Renal cortex interstitium (tissue), 15 donors: ENCODE measurements around the gene OR10H3. TPM values are rescaled to one million over a fixed set of nuclear protein-coding genes. Genes with fewer than 3 reads are reported as not detected.
"Not testable (repeated sequence)": the region's sequence is repeated elsewhere in the genome, so short reads cannot be mapped to it uniquely, and the experiment has no call there.

Experiments used
- DNase-seq, 11 donors: peaks; one replicate each; pipeline ENCODE4 v3.0.0-alpha.2; 2013; ENCODE audit warnings: low read depth in 9 of 11, low spot score in 4 of 11; ENCODE audit errors: extremely low read depth in 1 of 11
- long read RNA-seq, 16 experiments: transcript quantifications; one replicate each; lab custom pipeline, GENCODE V29; 2026
- polyA plus RNA-seq, 3 donors: library from polyadenylated mRNA; unstranded; fragments of 120-200 nt; gene quantifications; one replicate each; pipeline ENCODE4 v1.2.1, GENCODE V29; 2013; ENCODE audit not compliant: insufficient read length in 3 of 3

OR10H3 gene, protein sequence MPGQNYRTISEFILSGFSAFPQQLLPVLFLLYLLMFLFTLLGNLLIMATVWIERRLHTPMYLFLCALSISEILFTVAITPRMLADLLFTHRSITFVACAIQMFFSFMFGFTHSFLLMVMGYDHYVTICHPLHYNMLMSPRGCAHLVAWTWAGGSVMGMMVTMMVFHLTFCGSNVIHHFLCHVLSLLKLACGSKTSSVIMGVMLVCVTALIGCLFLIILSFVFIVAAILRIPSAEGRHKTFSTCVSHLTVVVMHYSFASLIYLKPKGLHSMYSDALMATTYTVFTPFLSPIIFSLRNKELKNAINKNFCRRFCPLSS
- polyA plus RNA-seq = not detected
- long read RNA-seq, donor 1 = 0 reads
- long read RNA-seq, donor 2 = 0 reads
- long read RNA-seq, donor 3 = 0 reads
- long read RNA-seq, donor 4 = 0 reads
- long read RNA-seq, donor 5 = 0 reads
- long read RNA-seq, donor 6 = 0 reads
- long read RNA-seq, donor 7 = 0 reads
- long read RNA-seq, donor 8 = 0 reads
- long read RNA-seq, donor 9 = 0 reads
- long read RNA-seq, donor 10 = 0 reads
- long read RNA-seq, donor 11 = 0 reads
- long read RNA-seq, donor 12 = 0 reads
- long read RNA-seq, donor 13 = 0 reads
- long read RNA-seq, donor 14 = 0 reads
- long read RNA-seq, donor 15 = 0 reads
- long read RNA-seq, donor 16 = 0 reads

- DNase-seq = no peak
Measured at GRCh38 chr19:15737722-15738121, at the start of gene OR10H3. TSS of gene OR10H3 (plus strand) at chr19:15737985. CDS start at chr19:15741393, 3,408 bp downstream.

DNA sequence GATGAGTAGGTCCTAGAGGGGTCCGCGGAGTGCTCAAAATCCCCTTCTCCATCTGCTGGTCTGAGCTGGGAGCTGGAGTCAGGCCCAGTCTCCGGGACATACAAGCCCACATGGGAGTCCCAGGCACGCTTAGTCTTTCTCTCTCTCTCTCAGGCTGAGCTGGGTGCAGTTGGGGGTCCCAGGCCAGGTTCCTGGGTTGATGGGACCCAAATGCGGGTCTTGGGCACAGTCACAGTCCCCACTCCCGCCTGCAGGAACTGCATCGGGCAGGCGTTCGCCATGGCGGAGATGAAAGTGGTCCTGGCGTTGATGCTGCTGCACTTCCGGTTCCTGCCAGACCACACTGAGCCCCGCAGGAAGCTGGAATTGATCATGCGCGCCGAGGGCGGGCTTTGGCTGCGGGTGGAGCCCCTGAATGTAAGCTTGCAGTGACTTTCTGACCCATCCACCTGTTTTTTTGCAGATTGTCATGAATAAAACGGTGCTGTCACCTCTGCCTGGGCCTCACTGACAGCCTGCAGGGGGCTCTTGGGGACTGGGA lies 41.1 kb upstream of the OR10H3 start:
- DNase-seq = no peak

- DNase-seq = no peak
Measured at GRCh38 chr19:15701757-15702533, 35.8 kb upstream of the OR10H3 start.

DNA sequence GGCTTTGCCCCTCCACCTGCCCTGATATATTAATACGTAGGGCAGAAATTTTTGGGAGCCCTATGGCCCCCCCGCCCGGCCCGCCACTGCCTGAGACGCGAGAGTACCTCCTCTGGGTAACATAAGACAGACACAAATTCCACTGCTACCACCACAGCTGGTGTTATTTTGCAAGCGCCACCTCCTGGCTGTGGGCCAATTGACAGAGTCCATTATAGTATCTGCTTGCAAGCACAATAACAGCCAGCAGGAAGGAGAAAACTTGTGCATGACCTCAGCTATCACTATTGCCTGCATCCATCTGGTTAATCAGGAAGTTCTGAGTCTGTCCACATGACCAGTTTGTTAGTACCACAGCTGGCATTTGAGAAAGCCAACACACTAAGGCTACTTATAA lies 35.3 kb upstream of the OR10H3 start:
- DNase-seq = peak in 7 of 11 donors; percentile 8 to 48 (median 9)

DNA sequence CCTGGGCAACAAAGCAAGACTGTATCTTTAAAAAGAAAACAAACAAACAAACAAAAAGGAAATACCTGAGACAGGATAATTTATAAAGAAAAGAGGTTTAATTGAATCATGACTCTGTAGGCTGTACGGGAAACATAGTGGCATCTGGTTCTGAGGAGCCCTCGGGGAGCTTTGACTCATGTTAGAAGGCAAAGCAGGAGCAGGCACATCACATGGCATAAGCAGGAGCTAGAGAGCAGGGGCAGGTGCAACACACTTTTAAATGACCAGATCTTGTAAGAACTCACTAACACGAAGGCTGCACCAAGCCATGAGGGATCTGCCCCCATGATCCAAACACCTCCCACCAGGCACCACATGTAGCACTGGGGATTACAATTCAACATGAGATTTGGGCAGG lies 23.1 kb upstream of the OR10H3 start:
- no peak for DNase-seq

GRCh38 chr19:15715642-15716041 lies 22.1 kb upstream of the OR10H3 start:
- DNase-seq = no peak

GRCh38 chr19:15717809-15718208 lies 20.0 kb upstream of the OR10H3 start:
- DNase-seq = no peak

- no peak for DNase-seq
Measured at GRCh38 chr19:15721268-15721667, 16.5 kb upstream of the OR10H3 start.

GRCh38 chr19:15722956-15723355 lies 14.8 kb upstream of the OR10H3 start:
- DNase-seq = no peak

GRCh38 chr19:15727724-15728123 lies 10.1 kb upstream of the OR10H3 start, which contains the start of gene OR10H2:
TSS of gene OR10H2 (plus strand) at chr19:15728024. CDS start at chr19:15728044, 20 bp downstream.
- no peak for DNase-seq

DNA sequence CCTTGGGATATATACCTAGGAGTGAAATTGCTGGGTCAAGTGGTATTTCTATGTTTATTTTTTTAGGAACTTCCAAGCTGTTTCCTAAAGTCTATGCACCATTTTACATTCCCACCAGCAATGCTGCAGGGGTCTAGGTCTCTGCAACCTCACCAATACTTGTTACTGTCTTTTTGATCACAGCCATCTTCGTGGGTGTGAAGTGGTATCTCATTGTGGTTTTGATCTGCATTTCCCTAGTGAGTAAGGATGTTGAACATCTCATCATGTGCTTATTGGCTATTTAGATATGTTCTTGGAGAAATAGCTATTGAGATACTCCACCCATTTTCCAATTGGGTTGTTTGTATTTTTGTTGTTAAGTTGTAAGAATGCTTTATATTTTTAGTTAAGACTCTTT lies 7.2 kb upstream of the OR10H3 start:
- DNase-seq = no peak

DNA sequence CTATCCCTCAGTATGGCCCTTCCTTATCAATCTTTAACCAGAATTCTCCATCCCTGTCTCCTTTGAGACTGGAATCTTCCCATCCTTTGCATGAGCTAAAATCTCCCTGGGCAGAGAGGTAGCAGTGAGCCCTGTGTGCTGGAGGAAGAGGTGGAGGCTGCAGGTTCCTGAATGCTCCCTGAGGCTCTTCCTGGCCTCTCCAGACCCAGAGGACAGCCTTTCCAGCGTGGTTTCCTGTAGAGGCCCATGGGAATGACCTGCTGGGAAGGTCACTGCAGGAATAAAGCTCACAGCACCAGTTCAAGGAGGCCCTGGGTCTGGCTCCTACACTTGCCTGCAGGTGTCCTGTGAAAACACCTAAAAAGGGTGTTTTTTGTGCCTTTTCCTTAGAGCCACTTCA lies 5.4 kb upstream of the OR10H3 start:
- no peak for DNase-seq

DNA sequence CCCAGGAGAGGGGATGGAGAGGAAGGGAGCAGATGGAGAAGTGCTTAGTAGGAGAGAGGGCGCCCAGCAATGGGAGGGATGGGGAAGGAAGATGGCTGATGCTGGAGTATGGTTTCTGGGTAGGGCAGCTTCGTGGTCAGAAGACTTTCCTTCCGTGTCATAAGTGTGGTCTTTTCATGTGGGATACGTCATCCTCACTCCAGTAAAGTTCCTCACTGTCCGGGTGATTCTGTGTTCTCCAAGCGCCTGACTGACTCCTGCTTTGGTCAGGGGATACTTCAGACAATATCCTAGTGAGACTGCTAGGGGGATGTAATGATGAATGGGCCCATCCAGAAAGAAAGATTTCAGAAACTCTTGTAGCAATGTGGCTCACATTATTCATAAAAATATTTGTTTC lies 3.9 kb upstream of the OR10H3 start:
- DNase-seq = no peak

DNA sequence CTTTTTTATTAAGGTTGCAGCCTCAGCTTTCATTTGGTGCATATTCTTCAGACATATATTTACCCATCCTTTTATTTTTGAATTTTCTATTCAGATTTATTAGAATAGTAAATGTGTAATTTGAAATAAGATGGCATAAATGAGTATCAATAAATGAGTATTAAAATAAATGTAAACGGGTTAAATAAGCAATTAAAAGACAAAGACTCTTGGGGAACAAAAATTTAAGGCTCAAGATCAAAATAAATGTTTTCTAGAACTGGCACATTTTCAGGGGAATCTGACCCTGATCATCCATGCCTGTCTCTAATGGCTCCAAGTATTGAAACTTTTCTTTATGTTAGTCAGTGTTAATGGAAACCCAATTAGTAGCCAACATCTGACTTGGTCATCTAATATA lies 3.0 kb downstream of the OR10H3 start:
- DNase-seq = no peak

DNA sequence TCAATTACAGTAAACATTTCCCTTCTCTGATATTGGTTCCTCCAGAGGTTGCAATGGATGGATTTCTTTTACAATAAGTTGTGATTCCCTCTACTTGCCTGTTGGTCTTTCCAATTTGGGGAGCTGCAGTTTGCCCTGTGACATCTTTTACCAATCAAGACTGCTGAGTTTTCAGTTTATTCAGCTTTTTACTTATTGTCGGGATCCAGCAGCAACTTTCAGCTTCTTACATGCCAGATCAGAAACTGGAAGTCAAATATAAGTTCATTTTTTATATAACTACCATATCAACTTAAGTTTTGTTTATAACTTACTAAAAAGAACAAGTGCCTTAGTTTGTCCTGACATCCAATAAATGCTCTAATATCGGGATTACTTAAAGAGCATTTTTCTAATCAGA lies 10.5 kb downstream of the OR10H3 start:
- DNase-seq = no peak

- DNase-seq = no peak
Measured at GRCh38 chr19:15758379-15758778, 20.6 kb downstream of the OR10H3 start.

- DNase-seq = no peak
Measured at GRCh38 chr19:15759962-15760565, 22.3 kb downstream of the OR10H3 start.

- DNase-seq = peak in 3 of 11 donors; percentile 8 to 13 (median 12)
Measured at GRCh38 chr19:15769586-15769985, 31.8 kb downstream of the OR10H3 start.

GRCh38 chr19:15774159-15774558 lies 36.4 kb downstream of the OR10H3 start:
- DNase-seq = not testable (repeated sequence)
